Measurements from ENCODE around the gene SYN1.

- TF ChIP-seq CTCF (IDR thresholded peaks at IDR 0.05) = no peak
- no peak for TF ChIP-seq POLR2A (IDR thresholded peaks at IDR 0.05)
Measured at GRCh38 chrX:47586043-47586787, 33.4 kb downstream of the SYN1 start.
